NCI-H146 treated with DMSO at 0.1 percent for 48 hours (cell line): ENCODE measurements around the gene ARID5A.
"Not testable (repeated sequence)": the region's sequence is repeated elsewhere in the genome, so short reads cannot be mapped to it uniquely, and the experiment has no call there.

Source experiments
- DNase-seq: peaks from one replicate; lab custom pipeline; 2025; ENCODE audit not compliant: unreplicated experiment; lab: John Stamatoyannopoulos, UW

ARID5A gene

DNA sequence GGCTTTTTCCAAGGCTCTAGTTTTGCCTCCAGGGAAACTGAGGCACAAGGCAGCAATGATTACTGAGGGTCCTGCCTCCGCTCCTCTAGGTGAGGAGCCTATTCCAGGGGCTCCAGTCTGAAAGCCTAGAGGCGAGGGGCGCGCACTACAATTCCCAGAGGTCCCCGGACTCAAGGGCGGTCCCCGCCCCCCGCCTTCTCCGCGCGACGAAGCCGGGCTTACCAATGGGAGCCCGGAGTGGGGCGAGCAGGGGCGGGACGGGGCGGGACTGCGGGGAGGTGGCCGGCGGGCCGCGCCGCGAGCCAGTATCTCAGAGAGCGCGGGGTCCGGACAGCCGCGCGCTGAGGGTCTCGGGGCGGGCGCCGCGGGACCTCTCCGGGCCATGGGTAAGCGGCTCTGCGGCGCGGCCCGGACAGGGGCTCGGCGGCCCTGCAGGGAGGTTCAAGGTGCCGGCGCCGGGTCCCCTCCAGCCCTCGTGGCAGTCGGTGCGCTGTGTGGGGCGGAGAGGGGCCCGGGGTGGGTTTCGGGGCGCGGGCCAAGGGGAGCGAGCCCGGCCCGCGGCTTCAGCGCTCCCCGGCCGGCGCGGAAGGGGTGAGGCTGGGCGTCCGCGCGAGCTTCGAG lies at the start of gene ARID5A:
Gene ARID5A (plus strand): TSS at position 308 of the 621 bp plus-strand sequence. CDS start 75 bp downstream, at position 383.
- DNase-seq: peak; percentile 70

- no peak for DNase-seq
Measured at GRCh38 chr2:96489261-96489660, 47.3 kb upstream of the ARID5A start.

GRCh38 chr2:96489663-96490062 lies 46.9 kb upstream of the ARID5A start:
- DNase-seq: no peak

- DNase-seq: no peak
Measured at GRCh38 chr2:96491860-96492497, 44.6 kb upstream of the ARID5A start.

GRCh38 chr2:96493072-96493471 lies 43.5 kb upstream of the ARID5A start:
- no peak for DNase-seq

GRCh38 chr2:96494188-96494587 lies 42.4 kb upstream of the ARID5A start:
- DNase-seq: no peak

- no peak for DNase-seq
Measured at GRCh38 chr2:96495982-96496629, 40.4 kb upstream of the ARID5A start.

DNA sequence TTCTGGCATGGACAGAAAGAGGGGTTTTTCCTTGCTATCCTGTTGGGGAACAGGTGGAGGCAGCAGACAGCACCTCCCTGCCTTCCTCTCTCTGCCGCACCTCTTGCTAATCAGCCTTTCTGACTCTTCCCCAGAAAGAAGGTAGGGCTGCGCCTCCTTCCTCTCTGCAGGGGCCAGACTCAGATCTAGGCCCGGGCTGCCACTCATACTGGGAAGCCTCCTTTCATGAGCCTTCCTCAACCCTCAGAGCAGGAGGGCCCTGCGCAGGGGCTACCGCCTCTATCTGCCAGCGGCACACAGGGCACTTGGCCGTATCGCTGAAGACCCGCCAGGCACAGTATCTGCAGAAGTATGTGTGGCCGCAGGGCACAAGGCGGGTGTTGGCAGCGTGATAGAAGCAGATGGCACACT lies 38.5 kb upstream of the ARID5A start:
- no peak for DNase-seq

GRCh38 chr2:96498611-96499010 lies 37.9 kb upstream of the ARID5A start:
- DNase-seq: not testable (repeated sequence)

GRCh38 chr2:96499061-96499960 lies 37.2 kb upstream of the ARID5A start:
- no peak for DNase-seq

- no peak for DNase-seq
Measured at GRCh38 chr2:96500385-96501066, 36.0 kb upstream of the ARID5A start.

- DNase-seq: no peak
Measured at GRCh38 chr2:96501471-96501874, 35.1 kb upstream of the ARID5A start.

DNA sequence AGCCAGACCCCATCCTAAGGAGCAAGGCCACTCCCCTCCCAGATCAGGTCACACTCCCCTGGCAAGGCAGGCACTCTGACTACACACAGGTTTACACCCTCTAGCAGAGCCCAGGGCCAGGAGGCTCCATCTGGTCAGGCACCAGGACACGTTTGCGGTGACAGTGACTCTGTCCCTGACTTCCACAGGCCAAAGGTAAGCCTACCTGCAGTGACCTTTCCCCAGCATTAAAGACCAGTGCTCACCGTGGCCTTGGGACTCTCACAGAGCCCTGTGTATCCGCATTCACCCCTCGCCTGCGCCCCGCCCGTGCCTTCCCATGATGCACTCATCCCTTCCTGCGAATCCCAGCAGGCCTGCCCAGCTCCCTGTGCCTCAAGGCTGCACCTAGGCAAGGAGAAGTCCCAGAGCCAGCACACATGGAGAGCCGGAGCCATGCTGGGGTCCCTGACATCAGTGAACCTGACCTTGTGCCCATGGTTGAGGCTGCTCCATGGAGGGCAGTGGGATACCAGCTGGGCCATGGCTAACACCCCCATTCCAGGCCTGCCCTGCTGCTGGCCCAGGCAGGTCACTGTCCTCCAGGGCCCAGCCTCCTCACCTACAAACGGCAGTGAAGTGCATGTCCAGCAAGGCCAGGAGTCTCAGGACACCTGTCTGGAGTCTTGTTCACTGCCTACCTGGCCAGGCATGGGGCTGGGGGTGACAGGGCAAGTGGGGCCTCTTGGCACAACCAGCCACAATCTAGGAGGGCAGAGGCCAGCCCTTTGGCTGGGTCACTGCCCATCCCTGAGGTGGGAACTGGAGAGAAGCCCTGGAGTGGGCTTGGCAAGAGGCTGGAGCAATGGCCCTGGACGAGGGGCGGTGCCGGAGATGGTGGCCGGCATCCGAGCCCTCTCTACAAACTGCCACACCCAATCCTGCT lies 34.4 kb upstream of the ARID5A start:
- no peak for DNase-seq

DNA sequence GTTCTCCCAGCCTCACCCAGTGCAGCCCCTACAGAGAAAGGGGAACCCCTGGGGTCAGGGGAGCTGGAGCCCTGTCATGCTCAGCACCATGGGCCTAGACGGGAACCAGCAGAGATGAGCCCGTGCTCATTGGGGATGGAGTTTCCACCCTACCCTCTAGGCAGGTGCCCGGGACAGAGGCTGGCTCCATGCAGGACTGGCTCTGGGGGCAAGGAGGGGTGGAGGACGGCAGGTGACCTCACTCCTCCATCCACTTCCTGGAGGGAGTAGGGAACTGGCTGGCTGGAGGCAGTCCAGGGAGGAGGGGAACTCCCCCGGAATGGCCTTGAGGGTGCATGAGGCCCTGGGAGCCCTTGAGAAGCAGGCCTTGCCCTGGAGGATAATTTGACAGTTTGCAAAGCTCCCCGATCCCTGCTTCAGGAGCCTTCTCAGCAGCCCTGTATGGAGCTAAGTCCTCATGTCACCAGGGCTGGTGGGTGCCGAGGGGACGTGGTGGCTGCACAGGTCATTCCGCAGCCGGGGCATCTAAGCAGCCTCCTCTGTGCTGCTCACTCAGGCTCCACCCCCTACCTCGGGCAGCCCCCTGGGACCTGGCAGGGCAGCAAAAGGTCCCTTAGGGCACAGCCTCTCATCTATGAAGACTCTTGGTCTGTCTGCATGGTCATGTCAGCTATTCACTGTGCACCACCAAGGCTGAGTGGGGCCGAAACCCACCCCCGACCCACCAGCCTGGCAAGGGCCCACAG lies 33.5 kb upstream of the ARID5A start:
- no peak for DNase-seq

DNA sequence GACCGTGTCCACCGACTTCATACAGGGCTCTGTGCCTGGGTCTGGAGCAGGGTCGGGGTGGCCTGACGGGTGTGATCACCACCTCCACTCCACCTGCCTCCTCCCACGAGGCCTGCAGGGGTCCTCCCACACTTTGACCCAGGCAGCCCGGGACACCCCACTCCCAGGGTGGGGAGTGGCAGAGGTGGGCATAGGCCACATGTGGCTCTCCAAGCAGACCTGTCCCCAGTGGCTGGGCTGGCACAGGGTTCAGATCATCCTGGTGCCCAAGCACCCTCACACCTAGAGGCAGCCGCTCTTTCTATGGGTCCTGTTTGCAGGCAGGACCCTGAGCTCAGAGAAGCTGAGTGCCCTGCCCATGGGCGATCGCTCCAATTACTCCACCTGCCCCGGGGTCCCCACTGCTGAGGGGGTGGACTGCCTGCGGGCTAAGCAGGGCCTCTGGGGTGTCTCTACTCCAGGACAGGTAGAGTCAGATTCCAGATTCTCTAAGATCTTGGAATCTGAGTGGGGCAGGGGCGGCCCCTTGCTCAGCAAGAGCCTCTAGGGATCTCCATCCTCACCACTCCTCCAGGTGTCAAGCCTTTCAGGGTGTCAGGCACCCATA lies 32.8 kb upstream of the ARID5A start:
- no peak for DNase-seq

DNA sequence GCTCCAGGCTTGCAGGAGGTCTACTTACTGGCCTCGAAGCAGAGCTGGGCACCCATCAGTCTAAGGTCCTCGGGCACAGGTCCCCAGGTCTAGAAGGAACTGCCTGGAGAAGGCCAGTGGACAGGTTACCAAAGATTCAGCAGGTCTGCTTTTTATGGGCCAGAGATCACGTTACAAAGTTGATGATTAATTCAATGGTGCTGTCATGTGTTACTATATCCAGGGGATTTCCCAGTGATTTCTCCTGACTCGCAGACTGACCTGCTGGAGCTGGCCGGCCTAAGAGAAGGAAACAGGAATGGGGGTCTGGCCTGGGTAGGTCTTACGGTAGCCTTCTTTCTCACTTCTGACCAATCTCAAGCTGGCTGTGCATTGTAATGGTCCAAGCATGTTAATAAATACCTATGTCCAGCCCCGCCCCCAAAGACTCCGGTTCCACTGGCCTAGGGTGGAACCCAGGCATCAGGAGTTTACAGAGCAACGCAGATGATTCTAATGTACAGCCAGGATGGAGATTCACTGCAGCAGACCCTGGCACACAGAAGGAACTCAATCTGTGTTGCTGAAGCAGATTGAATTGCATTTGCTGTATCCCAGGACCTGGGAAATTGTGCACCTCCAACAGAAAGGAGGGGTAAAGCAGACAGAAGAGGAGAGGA lies 31.2 kb upstream of the ARID5A start, which contains the start of gene NEURL3:
Gene NEURL3 (minus strand): TSS at position 127 of the 659 bp plus-strand sequence. CDS start 71 bp downstream, at position 56.
- no peak for DNase-seq

GRCh38 chr2:96506016-96506906 lies 30.3 kb upstream of the ARID5A start:
- DNase-seq: no peak
